NT2/D1 (cell line): ENCODE measurements around the gene NUDCD3.

Source experiments
- SUZ12 ChIP-seq: IDR thresholded peaks from 2 replicates; pipeline ENCODE4 v1.6.1; 2011; ENCODE audit not compliant: insufficient read length, insufficient read depth; ENCODE audit errors: extremely low read depth
- YY1 ChIP-seq: IDR thresholded peaks from 2 replicates; pipeline ENCODE4 v1.6.1; 2011; ENCODE audit not compliant: insufficient read length, insufficient read depth
- ZNF274 ChIP-seq: IDR thresholded peaks from 2 replicates; pipeline ENCODE4 v1.6.1; 2011; ENCODE audit warnings: mild to moderate bottlenecking, low read depth, low read length

- no peak for TF ChIP-seq YY1
- no peak for TF ChIP-seq SUZ12
- TF ChIP-seq ZNF274 = no peak
Observed at GRCh38 chr7:44368885-44369284, 121.6 kb downstream of the NUDCD3 start.
